PC-3 (cell line): ENCODE measurements around the gene MIB2.

Source experiments
- CTCF ChIP-seq: fragments of 300-600 bp; sonication (generic); conservative IDR thresholded peaks from 2 replicates; pipeline ENCODE4 v1.5.1; 2017; ENCODE audit warnings: antibody characterized with exemption, low read depth, mild to moderate bottlenecking, low read length
- EZH2 ChIP-seq: fragments of 300-600 bp; sonication (generic); IDR thresholded peaks from one replicate; pipeline ENCODE4 v1.6.1; 2017; ENCODE audit warnings: antibody characterized with exemption, mild to moderate bottlenecking, low read length; ENCODE audit not compliant: unreplicated experiment

DNA sequence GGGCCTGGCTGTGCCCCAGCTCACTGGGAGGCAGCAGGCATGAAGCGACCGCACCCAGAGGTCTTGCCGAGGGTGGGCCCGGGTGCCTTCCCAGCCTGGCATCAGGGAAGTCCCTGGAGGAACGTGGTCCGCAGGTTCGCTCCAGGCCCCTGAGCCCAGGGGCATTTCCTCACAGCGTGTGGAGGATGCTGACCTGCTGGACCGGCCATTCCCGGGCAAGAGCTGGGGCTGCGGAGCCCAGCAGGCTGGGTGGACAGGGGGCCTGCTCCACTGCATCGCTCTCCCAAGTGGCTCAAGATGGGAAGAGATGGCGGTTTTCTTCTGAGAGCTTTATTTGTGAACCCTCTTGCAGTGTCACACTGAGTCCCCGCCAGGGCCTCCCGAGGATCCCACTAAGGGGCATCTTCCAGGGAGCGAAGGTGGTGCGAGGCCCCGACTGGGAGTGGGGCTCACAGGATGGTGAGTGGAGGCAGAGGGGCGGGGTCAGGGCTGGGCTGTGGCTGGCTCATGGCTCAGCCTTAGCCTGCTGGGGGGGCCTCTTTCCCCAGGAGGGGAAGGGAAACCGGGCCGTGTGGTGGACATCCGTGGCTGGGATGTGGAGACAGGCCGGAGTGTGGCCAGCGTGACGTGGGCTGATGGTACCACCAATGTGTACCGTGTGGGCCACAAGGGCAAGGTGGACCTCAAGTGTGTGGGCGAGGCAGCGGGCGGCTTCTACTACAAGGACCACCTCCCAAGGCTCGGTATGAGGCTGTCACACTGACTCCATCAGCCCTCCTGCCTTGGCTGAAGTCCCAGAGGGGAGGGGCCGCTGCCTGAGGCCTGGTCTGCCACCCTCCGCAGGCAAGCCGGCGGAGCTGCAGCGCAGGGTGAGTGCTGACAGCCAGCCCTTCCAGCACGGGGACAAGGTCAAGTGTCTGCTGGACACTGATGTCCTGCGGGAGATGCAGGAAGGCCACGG, 9.4 kb downstream of the MIB2 start:
- TF ChIP-seq EZH2 (no peak), CTCF (no peak)
